H1 (cell line): ENCODE data around the gene C20orf141. TPM values are rescaled to one million over a fixed set of nuclear protein-coding genes. Genes with fewer than 3 reads are reported as not detected.

Experiments used
- CTCF ChIA-PET: fragments of 300-600 bp; sonication (Branson Sonifier 250); formaldehyde crosslinking; loops from one replicate; lab custom pipeline; 2021; ENCODE audit not compliant: partially characterized antibody; lab: Charles Lee
- POLR2A ChIA-PET: fragments of 300-600 bp; sonication (Branson Sonifier 250); formaldehyde crosslinking; loops from one replicate; lab custom pipeline; 2021; ENCODE audit warnings: inconsistent platforms; ENCODE audit not compliant: partially characterized antibody; lab: Charles Lee
- DNase-seq, 2 experiments: peaks; one replicate each; pipeline versions ENCODE4 v3.0.0 to v3.0.0-alpha.2; 2010 to 2022; ENCODE audit warnings: low spot score in 2 of 2, low read depth in 1 of 2, mixed read lengths in 1 of 2
- FAIRE-seq: peaks from 2 replicates; lab custom pipeline; 2011; peaks lifted over from hg19 to GRCh38; lab: Jason Lieb, UNC
- H2AFZ ChIP-seq: 2 replicates; pipeline ENCODE4 v1.8.1; 2012; ENCODE audit warnings: low read length, inconsistent platforms
- H2AK5ac ChIP-seq: 2 replicates; pipeline ENCODE4 v1.6.1; 2013; ENCODE audit warnings: low read depth, low read length
- H2BK120ac ChIP-seq: replicated peaks from 2 replicates; pipeline ENCODE3; 2013; ENCODE audit warnings: low read depth, low read length, inconsistent platforms
- H2BK12ac ChIP-seq: 2 replicates; pipeline ENCODE4 v1.6.1; 2013; ENCODE audit warnings: low read depth, low read length
- H2BK15ac ChIP-seq: 2 replicates; pipeline ENCODE4 v1.6.1; 2013; ENCODE audit warnings: low read length
- H2BK20ac ChIP-seq: 2 replicates; pipeline ENCODE4 v1.6.1; 2013; ENCODE audit warnings: low read length
- H2BK5ac ChIP-seq: 2 replicates; pipeline ENCODE4 v1.6.1; 2013; ENCODE audit warnings: low read depth, low read length
- H3K14ac ChIP-seq: 2 replicates; pipeline ENCODE4 v1.6.1; 2013; ENCODE audit warnings: inconsistent platforms; ENCODE audit not compliant: insufficient read length
- H3K18ac ChIP-seq: 2 replicates; pipeline ENCODE4 v1.6.1; 2013; ENCODE audit warnings: low read length; ENCODE audit errors: extremely low read depth
- H3K23ac ChIP-seq: 2 replicates; pipeline ENCODE4 v1.6.1; 2013; ENCODE audit warnings: inconsistent platforms; ENCODE audit not compliant: insufficient read length
- H3K23me2 ChIP-seq: 2 replicates; pipeline ENCODE4 v1.6.1; 2013; ENCODE audit warnings: low read depth, low read length
- H3K27ac ChIP-seq: 2 replicates; pipeline ENCODE4 v1.6.1; 2011; ENCODE audit warnings: low read depth, low read length, inconsistent platforms
- H3K27me3 ChIP-seq, 4 experiments: replicated peaks in 1 of 4; 1 replicate in 1 of 4; 2 replicates in 3 of 4; pipeline versions ENCODE4 v1.6.1 to v1.8.1; 2011 to 2013; ENCODE audit warnings: low read length in 3 of 4, mild to moderate bottlenecking in 3 of 4, inconsistent platforms in 2 of 4, mixed read lengths in 2 of 4, moderate library complexity in 1 of 4; ENCODE audit not compliant: control insufficient read depth in 3 of 4, insufficient read depth in 3 of 4; ENCODE audit errors: extremely low read depth in 1 of 4
- H3K36me3 ChIP-seq, 4 experiments: 2 replicates each; pipeline versions ENCODE4 v1.6.1 to v1.8.1; 2011 to 2013; ENCODE audit warnings: mild to moderate bottlenecking in 4 of 4, low read length in 3 of 4, moderate library complexity in 2 of 4, control low read depth in 1 of 4, inconsistent platforms in 1 of 4; ENCODE audit not compliant: insufficient read depth in 4 of 4, control insufficient read depth in 2 of 4
- H3K4ac ChIP-seq: replicated peaks from 2 replicates; pipeline ENCODE3; 2013; ENCODE audit warnings: low read length, low read depth, mixed read lengths, inconsistent platforms; ENCODE audit not compliant: insufficient read length
- H3K4me1 ChIP-seq, 4 experiments: replicated peaks in 1 of 4; 1 replicate in 1 of 4; 2 replicates in 3 of 4; pipeline versions ENCODE4 v1.6.1 to v1.8.1; 2011 to 2013; ENCODE audit warnings: low read length in 3 of 4, inconsistent platforms in 2 of 4, mixed read lengths in 1 of 4; ENCODE audit not compliant: insufficient read depth in 4 of 4, control insufficient read depth in 3 of 4
- H3K4me2 ChIP-seq, 2 experiments: 2 replicates each; pipeline versions ENCODE4 v1.6.1 to v1.8.1; 2011 to 2013; ENCODE audit warnings: low read depth in 2 of 2, low read length in 2 of 2, control low read depth in 1 of 2, inconsistent platforms in 1 of 2, mild to moderate bottlenecking in 1 of 2; ENCODE audit not compliant: insufficient read depth in 1 of 2
- H3K4me3 ChIP-seq, 4 experiments: fragments of 200-600, 300-600 bp in 1 of 4; sonication (generic), shearing (Covaris generic), sonication (Bioruptor Twin) in 1 of 4; 2 replicates each; pipeline versions ENCODE4 v1.5.1 to v1.8.1; 2011 to 2016; ENCODE audit warnings: low read length in 4 of 4, low read depth in 3 of 4, control low read depth in 2 of 4, inconsistent platforms in 2 of 4, mild to moderate bottlenecking in 2 of 4, mixed read lengths in 1 of 4, moderate library complexity in 1 of 4; ENCODE audit not compliant: insufficient read depth in 2 of 4; ENCODE audit errors: extremely low read depth in 1 of 4
- H3K56ac ChIP-seq: replicated peaks from 2 replicates; pipeline ENCODE3; 2013; ENCODE audit warnings: low read depth, mild to moderate bottlenecking, mixed read lengths, low read length, inconsistent platforms; ENCODE audit not compliant: insufficient read length
- H3K79me1 ChIP-seq: 2 replicates; pipeline ENCODE4 v1.6.1; 2013; ENCODE audit warnings: low read depth, low read length, control low read depth
- H3K79me2 ChIP-seq, 2 experiments: 2 replicates each; pipeline versions ENCODE4 v1.6.1 to v1.8.1; 2012 to 2013; ENCODE audit warnings: low read length in 2 of 2, mild to moderate bottlenecking in 2 of 2, inconsistent platforms in 1 of 2; ENCODE audit not compliant: insufficient read depth in 2 of 2, control insufficient read depth in 1 of 2
- H3K9ac ChIP-seq, 4 experiments: replicated peaks in 1 of 4; 1 replicate in 1 of 4; 2 replicates in 3 of 4; pipeline versions ENCODE4 v1.6.1 to v1.8.1; 2011 to 2013; ENCODE audit warnings: low read depth in 3 of 4, low read length in 3 of 4, control low read depth in 2 of 4, mild to moderate bottlenecking in 2 of 4, moderate library complexity in 2 of 4, inconsistent platforms in 1 of 4; ENCODE audit errors: extremely low read depth in 1 of 4
- H3K9me3 ChIP-seq, 2 experiments: 2 replicates each; pipeline versions ENCODE4 v1.6.1 to v1.8.1; 2012 to 2013; ENCODE audit warnings: mild to moderate bottlenecking in 2 of 2, moderate library complexity in 2 of 2, control low read depth in 1 of 2, inconsistent platforms in 1 of 2, low read depth in 1 of 2, low read length in 1 of 2, mixed read lengths in 1 of 2; ENCODE audit not compliant: insufficient read depth in 2 of 2
- H4K20me1 ChIP-seq, 2 experiments: replicated peaks in 1 of 2; 2 replicates each; pipeline versions ENCODE3 to v1.8.1; 2011 to 2013; ENCODE audit warnings: inconsistent platforms in 2 of 2, low read length in 2 of 2, mild to moderate bottlenecking in 1 of 2; ENCODE audit not compliant: insufficient read depth in 2 of 2, control insufficient read depth in 1 of 2
- H4K5ac ChIP-seq: 2 replicates; pipeline ENCODE4 v1.6.1; 2013; ENCODE audit warnings: low read length, low read depth, mixed read lengths, inconsistent platforms; ENCODE audit not compliant: insufficient read length
- H4K8ac ChIP-seq: 2 replicates; pipeline ENCODE4 v1.8.0; 2013; ENCODE audit warnings: mild to moderate bottlenecking, moderate library complexity, low read length, inconsistent platforms; ENCODE audit not compliant: insufficient read depth; ENCODE audit errors: extremely low read depth
- H4K91ac ChIP-seq: replicated peaks from 2 replicates; pipeline ENCODE3; 2013; ENCODE audit warnings: low read length, mixed read lengths, inconsistent platforms; ENCODE audit not compliant: insufficient read length
- WGBS, 2 experiments: shearing (Covaris generic) in 1 of 2; methylation state at CpG; one replicate each; pipeline versions ENCODE4 v1.1.6 to v1.1.7; 2013 to 2015; ENCODE audit warnings: low lambda C conversion rate in 2 of 2, mixed read lengths in 2 of 2, inconsistent platforms in 1 of 2, low coverage in 1 of 2, missing lambda C conversion rate in 1 of 2; ENCODE audit not compliant: insufficient replicate concordance in 2 of 2, insufficient coverage in 1 of 2, insufficient read length in 1 of 2; ENCODE audit errors: extremely low coverage in 1 of 2, missing lambda C conversion rate in 1 of 2; 5-methylcytosine and 5-hydroxymethylcytosine counted together
- polyA plus RNA-seq, 7 experiments: library from polyadenylated mRNA; depleted of rRNA in 3 of 7; stranded (reverse) in 5 of 7; unstranded in 2 of 7; fragments of >200 nt in 5 of 7; fragments of 200-250 nt in 2 of 7; gene quantifications; 1 replicate in 5 of 7; 2 replicates in 1 of 7; 4 replicates in 1 of 7; pipeline versions ENCODE4 v1.2.1 to v1.2.3, GENCODE V29; 2011 to 2013; ENCODE audit warnings: missing spikeins in 2 of 7, mixed read lengths in 2 of 7
- total RNA-seq: library from RNA; stranded (reverse); fragmentation: NEBNext Ultra II Directional; extraction: Animal tissue kit (Norgen Biotek cat#: 25700); gene quantifications from 2 replicates; pipeline ENCODE4 v1.2.1, GENCODE V29; 2021
- TF ChIP-seq, protein P1 (sequence below): IDR thresholded peaks from 2 replicates; pipeline ENCODE4 v1.6.1; 2012; ENCODE audit warnings: low read length, inconsistent platforms

The C20orf141 gene
- total and polyA plus RNA-seq, 2 of the 8 experiments (the other 6 are each of a cell fraction or from before 2014, with no cell fraction given): not detected

DNA sequence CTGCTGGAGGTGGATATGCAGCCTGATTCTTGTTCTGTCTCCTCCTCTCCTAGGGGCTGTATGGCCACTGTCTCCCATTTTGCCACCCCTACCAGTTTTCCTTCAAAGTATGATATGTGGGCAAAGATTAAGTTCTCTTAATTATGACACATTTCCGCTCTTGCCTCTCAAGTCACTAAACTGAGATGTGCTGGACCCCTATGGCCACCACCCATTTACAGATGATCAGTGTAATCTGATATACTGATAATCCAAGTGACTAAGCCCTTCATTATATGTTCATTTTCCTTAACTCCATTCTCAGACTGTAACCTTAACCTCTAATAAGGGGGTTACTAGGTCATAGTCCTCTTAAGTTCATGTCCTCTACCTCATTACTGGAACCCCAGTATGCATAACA, 711 bp upstream of the C20orf141 start:
- no peaks in the 10 kb centered on the region for H3K36me3 ChIP-seq
- H3K23ac ChIP-seq: no peak overlapping the region
- H3K27me3 ChIP-seq: peaks cover 0 to 6% (median 2%) of the 10 kb centered on the region in 4 experiments; a peak in 3 of 7 replicates
- no peak overlapping the region for H2AFZ ChIP-seq
- FAIRE-seq (no peak), DNase-seq (no peak)
- H3K4me1 ChIP-seq: no peaks in the 10 kb centered on the region; a peak in 1 of 7 replicates
- no peak overlapping the region for H3K4ac ChIP-seq
- no peak overlapping the region for H3K56ac ChIP-seq
- H4K5ac ChIP-seq: no peak overlapping the region
- H3K27ac ChIP-seq: no peak overlapping the region
- no peak overlapping the region for H3K18ac ChIP-seq
- H2BK5ac ChIP-seq: no peak overlapping the region
- no peak overlapping the region for H2AK5ac ChIP-seq
- no peak overlapping the region for H2BK20ac ChIP-seq
- ChIA-PET POLR2A (no interaction called here), CTCF (interaction anchor here (0.6 to 1.4 kb wide), 6 partner anchors 11 to 241 kb away, joined by 3 to 6 read pairs (median 4); no protein-coding TSS in a partner anchor)
- no peaks in the 10 kb centered on the region for H3K23me2 ChIP-seq
- no peak overlapping the region for H2BK12ac ChIP-seq
- H2BK120ac ChIP-seq: no peak overlapping the region
- H3K9me3 ChIP-seq: 0 out of 4 replicates have a peak, but pooled peaks cover 0 to 7% of the 10 kb centered on the region in 2 experiments
- no peak overlapping the region for H3K4me2 ChIP-seq
- no peak overlapping the region for H2BK15ac ChIP-seq
- H3K79me2 ChIP-seq: no peaks in the 10 kb centered on the region
- H3K79me1 ChIP-seq: no peaks in the 10 kb centered on the region
- H3K4me3 ChIP-seq: no peak overlapping the region
- H4K20me1 ChIP-seq: no peaks in the 10 kb centered on the region
- H4K91ac ChIP-seq: no peak overlapping the region
- 69% methylated on average over 1 of the region's 1 CpG; no CpG with 5 or more reads in 1 of the 2 experiments for WGBS, 2 experiments
- H4K8ac ChIP-seq: no peak overlapping the region
- H3K14ac ChIP-seq: no peak overlapping the region
- H3K9ac ChIP-seq: no peak overlapping the region
- TF ChIP-seq, protein P1, sequence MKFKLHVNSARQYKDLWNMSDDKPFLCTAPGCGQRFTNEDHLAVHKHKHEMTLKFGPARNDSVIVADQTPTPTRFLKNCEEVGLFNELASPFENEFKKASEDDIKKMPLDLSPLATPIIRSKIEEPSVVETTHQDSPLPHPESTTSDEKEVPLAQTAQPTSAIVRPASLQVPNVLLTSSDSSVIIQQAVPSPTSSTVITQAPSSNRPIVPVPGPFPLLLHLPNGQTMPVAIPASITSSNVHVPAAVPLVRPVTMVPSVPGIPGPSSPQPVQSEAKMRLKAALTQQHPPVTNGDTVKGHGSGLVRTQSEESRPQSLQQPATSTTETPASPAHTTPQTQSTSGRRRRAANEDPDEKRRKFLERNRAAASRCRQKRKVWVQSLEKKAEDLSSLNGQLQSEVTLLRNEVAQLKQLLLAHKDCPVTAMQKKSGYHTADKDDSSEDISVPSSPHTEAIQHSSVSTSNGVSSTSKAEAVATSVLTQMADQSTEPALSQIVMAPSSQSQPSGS: no peak
